Measurements from ENCODE around the gene B4GALT5. TPM values are rescaled to one million over a fixed set of nuclear protein-coding genes. Genes with fewer than 3 reads are reported as not detected.

The B4GALT5 gene
- total RNA-seq, 1 donor from 2014 or later = 55.8 TPM

GRCh38 chr20:49608752-49609670, 104.7 kb downstream of the B4GALT5 start:
- no peak for DNase-seq (ENCODE audit: low read depth, low spot score)

GRCh38 chr20:49607568-49607967, 106.1 kb downstream of the B4GALT5 start:
- no peak for DNase-seq (ENCODE audit: low read depth, low spot score)

GRCh38 chr20:49603209-49603627, 110.5 kb downstream of the B4GALT5 start:
- DNase-seq (ENCODE audit: low read depth, low spot score) = no peak

- no peak for DNase-seq (ENCODE audit: low read depth, low spot score)
These were observed 111.1 kb downstream of the B4GALT5 start for GRCh38 chr20:49602345-49603208.

- no peak for DNase-seq (ENCODE audit: low read depth, low spot score)
These were observed 112.3 kb downstream of the B4GALT5 start for GRCh38 chr20:49601153-49601924.

- no peak for DNase-seq (ENCODE audit: low read depth, low spot score)
These were observed 113.9 kb downstream of the B4GALT5 start for GRCh38 chr20:49599746-49600113.

- DNase-seq (ENCODE audit: low read depth, low spot score) = no peak
These were observed 115.8 kb downstream of the B4GALT5 start for GRCh38 chr20:49597825-49598395.

- no peak for DNase-seq (ENCODE audit: low read depth, low spot score)
These were observed 117.7 kb downstream of the B4GALT5 start for GRCh38 chr20:49595811-49596561.

- no peak for DNase-seq (ENCODE audit: low read depth, low spot score)
These were observed 118.3 kb downstream of the B4GALT5 start for GRCh38 chr20:49595346-49595745.

- DNase-seq (ENCODE audit: low read depth, low spot score) = no peak
These were observed 118.8 kb downstream of the B4GALT5 start for GRCh38 chr20:49594931-49595315.

- no peak for DNase-seq (ENCODE audit: low read depth, low spot score)
These were observed 119.3 kb downstream of the B4GALT5 start for GRCh38 chr20:49594143-49594930.

GRCh38 chr20:49593466-49594142, 120.1 kb downstream of the B4GALT5 start:
- DNase-seq (ENCODE audit: low read depth, low spot score) = no peak

GRCh38 chr20:49592120-49592519, 121.6 kb downstream of the B4GALT5 start:
- no peak for DNase-seq (ENCODE audit: low read depth, low spot score)

- no peak for DNase-seq (ENCODE audit: low read depth, low spot score)
These were observed 122.3 kb downstream of the B4GALT5 start for GRCh38 chr20:49591217-49591865.

- DNase-seq (ENCODE audit: low read depth, low spot score) = no peak
These were observed 123.3 kb downstream of the B4GALT5 start for GRCh38 chr20:49590163-49591017.

- DNase-seq (ENCODE audit: low read depth, low spot score) = no peak
These were observed 123.9 kb downstream of the B4GALT5 start for GRCh38 chr20:49589747-49590146.

- no peak for DNase-seq (ENCODE audit: low read depth, low spot score)
These were observed 126.5 kb downstream of the B4GALT5 start for GRCh38 chr20:49587111-49587570.
